Upper lobe of left lung (tissue), 4 donors: Measurements from ENCODE around the gene PTGR3.

Experiments
- EP300 ChIP-seq, 4 donors: sonication (generic); formaldehyde crosslinking; IDR thresholded peaks; one replicate each; pipeline ENCODE4 v1.5.1; 2017; ENCODE audit warnings: antibody characterized with exemption in 4 of 4, control low read depth in 2 of 4
- POLR2A ChIP-seq, 4 donors: fragments of 450-650 bp; IDR thresholded peaks; one replicate each; pipeline ENCODE4 v1.5.1; 2016 to 2017; ENCODE audit warnings: antibody characterized with exemption in 4 of 4, mild to moderate bottlenecking in 2 of 4
- TF ChIP-seq, protein P1 (sequence below), 6 experiments: fragments of 450-650 bp in 4 of 6; fragments of 200-600 bp in 2 of 6; sonication (generic) in 2 of 6; IDR thresholded peaks; one replicate each; pipeline ENCODE4 v1.5.1; 2016 to 2019; ENCODE audit warnings: antibody characterized with exemption in 6 of 6

DNA sequence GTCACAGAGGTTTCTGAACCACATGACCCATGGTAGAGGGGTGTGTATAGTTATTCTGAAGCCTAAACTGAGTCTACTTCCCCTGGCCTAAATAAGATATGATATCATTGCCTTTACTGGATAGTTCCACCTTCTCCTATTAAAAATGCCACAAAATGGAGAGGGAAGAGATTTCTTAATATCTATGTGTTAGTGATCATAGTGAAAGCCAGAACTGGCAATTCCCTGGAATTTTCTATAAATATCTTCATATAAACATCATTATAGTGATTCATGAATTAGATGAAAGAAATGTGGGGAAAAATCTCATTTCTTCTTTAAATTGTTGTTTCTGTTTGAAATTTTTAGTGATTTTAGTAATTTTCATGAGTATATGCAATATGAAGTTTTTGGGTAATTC lies 47.4 kb upstream of the PTGR3 start:
- TF ChIP-seq, protein P1, sequence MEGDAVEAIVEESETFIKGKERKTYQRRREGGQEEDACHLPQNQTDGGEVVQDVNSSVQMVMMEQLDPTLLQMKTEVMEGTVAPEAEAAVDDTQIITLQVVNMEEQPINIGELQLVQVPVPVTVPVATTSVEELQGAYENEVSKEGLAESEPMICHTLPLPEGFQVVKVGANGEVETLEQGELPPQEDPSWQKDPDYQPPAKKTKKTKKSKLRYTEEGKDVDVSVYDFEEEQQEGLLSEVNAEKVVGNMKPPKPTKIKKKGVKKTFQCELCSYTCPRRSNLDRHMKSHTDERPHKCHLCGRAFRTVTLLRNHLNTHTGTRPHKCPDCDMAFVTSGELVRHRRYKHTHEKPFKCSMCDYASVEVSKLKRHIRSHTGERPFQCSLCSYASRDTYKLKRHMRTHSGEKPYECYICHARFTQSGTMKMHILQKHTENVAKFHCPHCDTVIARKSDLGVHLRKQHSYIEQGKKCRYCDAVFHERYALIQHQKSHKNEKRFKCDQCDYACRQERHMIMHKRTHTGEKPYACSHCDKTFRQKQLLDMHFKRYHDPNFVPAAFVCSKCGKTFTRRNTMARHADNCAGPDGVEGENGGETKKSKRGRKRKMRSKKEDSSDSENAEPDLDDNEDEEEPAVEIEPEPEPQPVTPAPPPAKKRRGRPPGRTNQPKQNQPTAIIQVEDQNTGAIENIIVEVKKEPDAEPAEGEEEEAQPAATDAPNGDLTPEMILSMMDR (IDR thresholded peaks at IDR 0.05): no peak
- TF ChIP-seq EP300 (IDR thresholded peaks at IDR 0.05) (no peak), POLR2A (IDR thresholded peaks at IDR 0.05) (no peak)
